Type B pancreatic cell (in vitro differentiated cells): Measurements from ENCODE around the gene OLFML1. TPM values are rescaled to one million over a fixed set of nuclear protein-coding genes. Genes with fewer than 3 reads are reported as not detected.

Source experiments
- DNase-seq: peaks from one replicate; pipeline ENCODE4 v3.0.0; 2021; ENCODE audit warnings: mixed read lengths; ENCODE audit not compliant: unreplicated experiment; ENCODE audit errors: extremely low spot score
- H3K27ac Mint-ChIP-seq: 2 replicates; pipeline ENCODE4 v1.8.0; 2021; ENCODE audit warnings: mild to moderate bottlenecking, mixed read lengths
- H3K27me3 Mint-ChIP-seq: 2 replicates; pipeline ENCODE4 v1.8.0; 2021; ENCODE audit warnings: mixed read lengths
- H3K36me3 Mint-ChIP-seq: 2 replicates; pipeline ENCODE4 v1.8.0; 2021; ENCODE audit warnings: mixed read lengths
- H3K4me1 Mint-ChIP-seq: one replicate; pipeline ENCODE4 v1.8.0; 2021; ENCODE audit warnings: mixed read lengths; ENCODE audit not compliant: unreplicated experiment
- H3K4me3 Mint-ChIP-seq: 2 replicates; pipeline ENCODE4 v1.8.0; 2021; ENCODE audit warnings: mild to moderate bottlenecking, mixed read lengths
- H3K9me3 Mint-ChIP-seq: 2 replicates; pipeline ENCODE4 v1.8.0; 2021; ENCODE audit warnings: mixed read lengths
- CTCF ChIP-seq: fragments of 200-600 bp; sonication (generic); conservative IDR thresholded peaks from 2 replicates; pipeline ENCODE4 v1.5.0; 2021; ENCODE audit warnings: antibody characterized with exemption, mild to moderate bottlenecking
- total RNA-seq: library from RNA; stranded (reverse); gene quantifications from 2 replicates; pipeline ENCODE4 v1.2.1, GENCODE V29; 2021; ENCODE audit warnings: low replicate concordance

The OLFML1 gene
- total RNA-seq, 1 donor from 2014 or later, result 11.8 TPM

- Mint-ChIP-seq H3K4me3 (no peak overlapping the region), H3K36me3 (peaks cover 4% of the 10 kb centered on the region), H3K27ac (no peak overlapping the region), H3K9me3 (no peaks in the 10 kb centered on the region), H3K4me1 (no peaks in the 10 kb centered on the region), H3K27me3 (no peaks in the 10 kb centered on the region)
- DNase-seq, result no peak
- TF ChIP-seq CTCF, result no peak
These were observed 14.9 kb downstream of the OLFML1 start for GRCh38 chr11:7500251-7500650.

- DNase-seq, result no peak
- Mint-ChIP-seq H3K36me3 (peaks cover 3% of the 10 kb centered on the region), H3K27ac (no peak overlapping the region), H3K9me3 (no peaks in the 10 kb centered on the region), H3K27me3 (no peaks in the 10 kb centered on the region), H3K4me3 (no peak overlapping the region), H3K4me1 (no peaks in the 10 kb centered on the region)
- TF ChIP-seq CTCF, result no peak
These were observed 15.9 kb downstream of the OLFML1 start for GRCh38 chr11:7501251-7501650.

DNA sequence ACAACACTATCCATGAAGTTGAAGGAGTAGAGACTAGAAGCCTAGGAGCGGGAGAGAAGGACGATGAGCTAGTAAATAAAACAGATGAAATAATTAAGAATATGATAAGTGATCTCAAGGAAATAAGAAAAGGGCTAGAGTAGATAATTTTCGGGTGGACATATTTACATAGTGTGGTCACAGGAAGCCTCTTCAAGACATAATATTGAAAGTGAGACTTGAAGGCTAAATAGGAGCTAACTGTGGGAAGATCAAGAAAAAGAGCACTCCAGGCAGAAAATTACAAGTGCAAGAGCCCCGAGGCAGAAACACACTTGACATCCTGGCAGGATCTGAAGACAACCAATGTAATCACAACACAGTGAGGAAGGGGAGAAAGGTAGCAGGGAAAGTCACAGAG lies 16.6 kb downstream of the OLFML1 start:
- H3K27me3 Mint-ChIP-seq, result peaks cover 2% of the 10 kb centered on the region
- H3K27ac Mint-ChIP-seq, result no peak overlapping the region
- no peaks in the 10 kb centered on the region for H3K4me1 Mint-ChIP-seq
- no peak for DNase-seq
- peaks cover 4% of the 10 kb centered on the region for H3K9me3 Mint-ChIP-seq
- peaks cover 4% of the 10 kb centered on the region for H3K36me3 Mint-ChIP-seq
- TF ChIP-seq CTCF, result no peak
- no peak overlapping the region for H3K4me3 Mint-ChIP-seq

- Mint-ChIP-seq H3K36me3 (peaks cover 5% of the 10 kb centered on the region), H3K27ac (no peak overlapping the region), H3K4me3 (no peak overlapping the region), H3K9me3 (peaks cover 4% of the 10 kb centered on the region), H3K4me1 (peaks cover 7% of the 10 kb centered on the region), H3K27me3 (peaks cover 3% of the 10 kb centered on the region)
- TF ChIP-seq CTCF, result no peak
- DNase-seq, result no peak
These were observed 20.9 kb downstream of the OLFML1 start for GRCh38 chr11:7506243-7506642.

DNA sequence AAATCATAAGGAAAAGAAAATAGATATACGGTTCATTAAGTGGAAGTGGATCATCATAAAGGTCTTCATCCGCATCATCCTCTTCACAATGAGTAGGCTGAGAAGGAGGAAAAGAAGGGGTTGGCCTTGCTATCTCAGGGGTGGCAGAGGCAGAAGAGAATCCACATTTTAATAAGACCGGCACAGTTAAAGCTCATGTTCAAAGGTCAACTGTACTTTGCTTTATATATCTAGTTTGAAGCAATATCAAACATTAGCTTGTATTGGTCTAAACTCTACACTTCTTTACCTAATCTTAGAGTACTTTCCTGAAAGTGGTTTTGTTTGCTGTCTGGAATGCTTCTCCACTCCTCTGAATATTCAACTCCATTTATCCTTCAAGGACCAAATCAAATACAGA lies 22.8 kb downstream of the OLFML1 start:
- H3K4me1 Mint-ChIP-seq, result peaks cover 25% of the 10 kb centered on the region
- no peak for DNase-seq
- H3K36me3 Mint-ChIP-seq, result peaks cover 5% of the 10 kb centered on the region
- no peak overlapping the region for H3K4me3 Mint-ChIP-seq
- peaks cover 3% of the 10 kb centered on the region for H3K27me3 Mint-ChIP-seq
- peaks cover 4% of the 10 kb centered on the region for H3K9me3 Mint-ChIP-seq
- no peak overlapping the region for H3K27ac Mint-ChIP-seq
- TF ChIP-seq CTCF, result no peak

GRCh38 chr11:7509966-7510365 lies 24.7 kb downstream of the OLFML1 start:
- Mint-ChIP-seq H3K36me3 (peaks cover 5% of the 10 kb centered on the region), H3K9me3 (peaks cover 4% of the 10 kb centered on the region), H3K4me1 (peaks cover 28% of the 10 kb centered on the region), H3K27ac (no peak overlapping the region), H3K27me3 (peaks cover 5% of the 10 kb centered on the region), H3K4me3 (no peak overlapping the region)
- TF ChIP-seq CTCF, result no peak
- no peak for DNase-seq
